Tibial nerve (tissue), 4 donors: Measurements from ENCODE around the gene BCKDHA.

Experiments
- CTCF ChIP-seq, 5 experiments: fragments of 200-600 bp in 3 of 5; fragments of 450-650 bp in 2 of 5; sonication (generic) in 3 of 5; IDR thresholded peaks; one replicate each; pipeline ENCODE4 v1.5.1; 2016 to 2019; ENCODE audit warnings: antibody characterized with exemption in 5 of 5, mild to moderate bottlenecking in 3 of 5, moderate library complexity in 2 of 5
- EP300 ChIP-seq, 2 donors: sonication (generic); formaldehyde crosslinking; IDR thresholded peaks; one replicate each; pipeline ENCODE4 v1.6.1; 2017; ENCODE audit warnings: antibody characterized with exemption in 2 of 2, mild to moderate bottlenecking in 1 of 2
- POLR2A ChIP-seq, 2 donors: fragments of 450-650 bp; IDR thresholded peaks; one replicate each; pipeline ENCODE4 v1.6.1; 2017; ENCODE audit warnings: antibody characterized with exemption in 2 of 2, mild to moderate bottlenecking in 2 of 2, moderate library complexity in 2 of 2

- TF ChIP-seq POLR2A (IDR thresholded peaks at IDR 0.05) (no peak), CTCF (IDR thresholded peaks at IDR 0.05) (no peak), EP300 (IDR thresholded peaks at IDR 0.05) (no peak)
These were observed 46.3 kb downstream of the BCKDHA start for GRCh38 chr19:41443813-41444455.
